ENCODE measurements around the gene ARHGAP26.

The ARHGAP26 gene

DNA sequence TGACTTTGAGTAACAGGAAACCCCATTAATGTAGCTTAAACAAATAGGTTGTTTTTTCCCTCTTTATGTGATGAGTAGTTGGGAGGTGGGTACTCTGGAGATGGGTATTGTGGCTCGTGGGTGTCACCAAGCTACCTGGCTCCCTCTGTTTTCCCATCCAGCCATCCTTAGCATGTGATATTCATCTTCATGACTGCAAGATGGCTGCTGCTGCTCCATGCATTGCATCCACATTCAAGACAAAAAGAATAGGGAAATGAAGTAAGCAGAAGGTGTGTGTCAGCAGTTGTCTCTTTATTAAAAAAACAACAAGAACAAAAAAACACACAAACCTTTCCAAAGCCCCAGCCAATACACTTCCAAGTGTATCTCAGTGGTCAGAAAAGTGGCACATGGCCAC lies 6.5 kb upstream of the ARHGAP26 start:
- H3K9ac ChIP-seq = no peak overlapping the region
- H3K4me2 ChIP-seq = no peak overlapping the region
- no peaks in the 10 kb centered on the region for H3K27me3 ChIP-seq (ENCODE audit: insufficient read depth, low read depth)
- H3K36me3 ChIP-seq (ENCODE audit: insufficient read depth) = no peaks in the 10 kb centered on the region
- no peaks in the 10 kb centered on the region for H4K20me1 ChIP-seq (ENCODE audit: insufficient read depth)
- TF ChIP-seq, protein P1, sequence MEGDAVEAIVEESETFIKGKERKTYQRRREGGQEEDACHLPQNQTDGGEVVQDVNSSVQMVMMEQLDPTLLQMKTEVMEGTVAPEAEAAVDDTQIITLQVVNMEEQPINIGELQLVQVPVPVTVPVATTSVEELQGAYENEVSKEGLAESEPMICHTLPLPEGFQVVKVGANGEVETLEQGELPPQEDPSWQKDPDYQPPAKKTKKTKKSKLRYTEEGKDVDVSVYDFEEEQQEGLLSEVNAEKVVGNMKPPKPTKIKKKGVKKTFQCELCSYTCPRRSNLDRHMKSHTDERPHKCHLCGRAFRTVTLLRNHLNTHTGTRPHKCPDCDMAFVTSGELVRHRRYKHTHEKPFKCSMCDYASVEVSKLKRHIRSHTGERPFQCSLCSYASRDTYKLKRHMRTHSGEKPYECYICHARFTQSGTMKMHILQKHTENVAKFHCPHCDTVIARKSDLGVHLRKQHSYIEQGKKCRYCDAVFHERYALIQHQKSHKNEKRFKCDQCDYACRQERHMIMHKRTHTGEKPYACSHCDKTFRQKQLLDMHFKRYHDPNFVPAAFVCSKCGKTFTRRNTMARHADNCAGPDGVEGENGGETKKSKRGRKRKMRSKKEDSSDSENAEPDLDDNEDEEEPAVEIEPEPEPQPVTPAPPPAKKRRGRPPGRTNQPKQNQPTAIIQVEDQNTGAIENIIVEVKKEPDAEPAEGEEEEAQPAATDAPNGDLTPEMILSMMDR (conservative IDR thresholded peaks at IDR 0.05; ENCODE audit: low read depth, low read length) = no peak
- H3K27ac ChIP-seq = no peak overlapping the region
- H3K4me1 ChIP-seq (ENCODE audit: low read depth, poor library complexity, severe bottlenecking) = no peaks in the 10 kb centered on the region
- no peak overlapping the region for H2AFZ ChIP-seq (ENCODE audit: low read depth)
- no peak overlapping the region for H3K4me3 ChIP-seq (IDR thresholded peaks at IDR 0.05; ENCODE audit: insufficient read depth, low read depth, low read length)
- H3K79me2 ChIP-seq (ENCODE audit: insufficient read depth, low read depth) = no peaks in the 10 kb centered on the region

DNA sequence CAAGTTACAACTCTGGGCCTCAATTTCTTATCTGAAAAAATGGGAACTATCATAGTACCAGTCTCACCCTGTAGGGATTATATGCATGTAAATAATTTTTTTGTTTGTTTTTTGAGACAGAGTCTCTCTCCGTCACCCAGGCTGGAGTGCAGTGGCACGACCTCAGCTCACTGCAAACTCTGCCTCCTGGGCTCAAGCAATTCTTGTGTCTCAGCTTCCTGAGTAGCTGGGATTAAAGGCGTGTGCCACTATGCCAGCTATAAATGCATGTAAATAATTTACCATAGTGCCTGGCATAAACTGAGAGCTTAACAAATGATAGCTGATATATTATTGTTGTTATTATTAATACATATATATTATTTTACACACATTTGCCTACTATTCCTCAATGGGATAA lies 3.0 kb upstream of the ARHGAP26 start:
- Histone ChIP-seq H3K4me3 (IDR thresholded peaks at IDR 0.05; ENCODE audit: insufficient read depth, low read depth, low read length) (no peak overlapping the region), H3K4me2 (no peak overlapping the region), H3K9ac (no peak overlapping the region), H3K36me3 (ENCODE audit: insufficient read depth) (no peaks in the 10 kb centered on the region), H3K27me3 (ENCODE audit: insufficient read depth, low read depth) (peaks cover 3% of the 10 kb centered on the region; the same call in 1 of the 2 replicates), H3K79me2 (ENCODE audit: insufficient read depth, low read depth) (no peaks in the 10 kb centered on the region), H4K20me1 (ENCODE audit: insufficient read depth) (no peaks in the 10 kb centered on the region), H3K27ac (no peak overlapping the region), H3K4me1 (ENCODE audit: low read depth, poor library complexity, severe bottlenecking) (peaks cover 16% of the 10 kb centered on the region), H2AFZ (ENCODE audit: low read depth) (no peak overlapping the region)
- TF ChIP-seq, protein P1 (conservative IDR thresholded peaks at IDR 0.05; ENCODE audit: low read depth, low read length) = no peak

DNA sequence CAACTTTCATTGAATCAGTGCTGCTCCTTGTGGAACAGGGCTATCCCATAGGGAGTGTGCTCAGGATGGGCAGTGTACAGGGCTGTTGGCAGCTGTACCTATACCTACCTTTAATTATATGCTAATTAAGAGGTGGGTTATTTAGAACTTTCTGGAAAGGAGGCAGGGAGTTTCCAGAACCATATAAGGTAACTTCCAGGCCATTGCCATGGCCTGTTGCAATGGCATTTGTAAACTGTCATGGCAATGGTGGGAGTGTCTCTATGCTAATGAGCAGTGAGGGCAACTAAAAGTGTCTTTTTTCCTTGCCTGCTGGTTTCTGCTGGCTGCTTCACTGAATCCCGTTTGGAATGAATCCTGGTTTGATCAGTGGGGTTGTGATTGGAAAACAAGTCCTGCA lies 2.3 kb upstream of the ARHGAP26 start:
- Histone ChIP-seq H3K36me3 (ENCODE audit: insufficient read depth) (no peaks in the 10 kb centered on the region), H3K4me1 (ENCODE audit: low read depth, poor library complexity, severe bottlenecking) (peaks cover 17% of the 10 kb centered on the region), H4K20me1 (ENCODE audit: insufficient read depth) (no peaks in the 10 kb centered on the region), H3K9ac (no peak overlapping the region), H3K27me3 (ENCODE audit: insufficient read depth, low read depth) (peaks cover 5% of the 10 kb centered on the region; the same call in 1 of the 2 replicates), H3K27ac (no peak overlapping the region), H3K79me2 (ENCODE audit: insufficient read depth, low read depth) (no peaks in the 10 kb centered on the region), H3K4me2 (no peak overlapping the region), H2AFZ (ENCODE audit: low read depth) (no peak overlapping the region), H3K4me3 (IDR thresholded peaks at IDR 0.05; ENCODE audit: insufficient read depth, low read depth, low read length) (no peak overlapping the region)
- TF ChIP-seq, protein P1 (conservative IDR thresholded peaks at IDR 0.05; ENCODE audit: low read depth, low read length) = no peak

DNA sequence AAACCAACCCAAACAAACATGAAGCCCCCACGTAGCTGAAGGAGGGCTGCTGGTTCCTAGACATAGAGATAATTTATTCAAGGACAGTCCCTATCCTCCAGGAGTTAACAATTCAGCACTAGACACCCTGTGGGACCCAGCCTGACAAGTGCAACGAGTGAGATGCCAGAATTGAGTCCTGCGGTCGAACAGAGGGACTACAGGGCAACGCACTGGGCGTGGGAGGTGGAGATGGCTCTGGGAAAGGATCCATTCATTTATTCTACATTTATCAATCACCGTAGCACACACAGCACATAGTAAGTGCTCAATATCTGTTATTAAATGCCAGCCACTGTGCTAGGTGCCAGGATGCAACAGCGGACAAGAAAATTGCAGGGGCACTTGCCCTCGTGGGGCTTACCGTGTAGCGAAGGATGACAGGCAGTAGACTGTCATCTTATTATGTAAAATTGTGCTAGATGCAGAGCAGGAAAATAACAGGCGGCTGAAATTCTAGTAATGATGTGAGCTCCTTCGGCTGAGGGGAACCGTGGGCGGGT lies 855 bp upstream of the ARHGAP26 start:
- no peaks in the 10 kb centered on the region for H4K20me1 ChIP-seq (ENCODE audit: insufficient read depth)
- peaks cover 17% of the 10 kb centered on the region for H3K4me1 ChIP-seq (ENCODE audit: low read depth, poor library complexity, severe bottlenecking)
- H3K4me2 ChIP-seq = peak overlapping the region; percentile 67
- H2AFZ ChIP-seq (ENCODE audit: low read depth) = peak overlapping the region; percentile 100
- no peak overlapping the region for H3K27ac ChIP-seq
- H3K27me3 ChIP-seq (ENCODE audit: insufficient read depth, low read depth) = peaks cover 5% of the 10 kb centered on the region; the same call in 1 of the 2 replicates
- H3K36me3 ChIP-seq (ENCODE audit: insufficient read depth) = no peaks in the 10 kb centered on the region
- TF ChIP-seq, protein P1 (conservative IDR thresholded peaks at IDR 0.05; ENCODE audit: low read depth, low read length) = no peak
- H3K4me3 ChIP-seq (IDR thresholded peaks at IDR 0.05; ENCODE audit: insufficient read depth, low read depth, low read length) = no peak overlapping the region
- no peaks in the 10 kb centered on the region for H3K79me2 ChIP-seq (ENCODE audit: insufficient read depth, low read depth)
- H3K9ac ChIP-seq = peak overlapping the region; percentile 46; the same call in 1 of the 2 replicates
